Natural killer cell (primary cell): ENCODE data around the gene UGT2B17. TPM values are rescaled to one million over a fixed set of nuclear protein-coding genes. Genes with fewer than 3 reads are reported as not detected.
A peak's percentile ranks its signal among the peaks of the same experiment; 100 is the strongest.
"Not testable (repeated sequence)": the region's sequence is repeated elsewhere in the genome, so short reads cannot be mapped to it uniquely, and the experiment has no call there.

ENCODE experiments used
- ATAC-seq, 3 donors: fragments of 150-1000 bp in 2 of 3; fragments of 200-7000 bp in 1 of 3; cut with Tn5 transposase; 1 replicate in 1 of 3; 2 replicates in 2 of 3; pipeline ENCODE4 v1.10.0; 2021; ENCODE audit warnings: mild to moderate bottlenecking in 2 of 3, moderate library complexity in 2 of 3
- DNase-seq, 2 donors: peaks; one replicate each; pipeline versions ENCODE4 v3.0.0 to v3.0.0-alpha.2; 2013 to 2021; ENCODE audit warnings: mixed read lengths in 1 of 2
- H3K27ac ChIP-seq: one replicate; pipeline ENCODE4 v1.5.1; 2013; ENCODE audit warnings: mild to moderate bottlenecking, low read length
- H3K27me3 ChIP-seq: one replicate; pipeline ENCODE4 v1.6.1; 2013; ENCODE audit warnings: low read length; ENCODE audit not compliant: control insufficient read depth, insufficient read depth
- H3K36me3 ChIP-seq: one replicate; pipeline ENCODE4 v1.6.1; 2013; ENCODE audit warnings: low read length; ENCODE audit not compliant: control insufficient read depth, insufficient read depth
- H3K4me1 ChIP-seq: one replicate; pipeline ENCODE4 v1.6.1; 2013; ENCODE audit warnings: low read length; ENCODE audit not compliant: control insufficient read depth, insufficient read depth
- H3K4me3 ChIP-seq: one replicate; pipeline ENCODE4 v1.5.1; 2013; ENCODE audit warnings: low read length
- H3K9me3 ChIP-seq: one replicate; pipeline ENCODE4 v1.6.1; 2013; ENCODE audit warnings: low read length; ENCODE audit not compliant: control insufficient read depth, insufficient read depth
- H3K27ac Mint-ChIP-seq, 2 donors: one replicate each; pipeline ENCODE4 v1.8.0; 2022; ENCODE audit warnings: mild to moderate bottlenecking in 2 of 2, mixed read lengths in 2 of 2, moderate library complexity in 1 of 2
- H3K27me3 Mint-ChIP-seq, 2 donors: one replicate each; pipeline ENCODE4 v1.8.0; 2022; ENCODE audit warnings: low read depth in 2 of 2, mixed read lengths in 2 of 2
- H3K36me3 Mint-ChIP-seq: one replicate; pipeline ENCODE4 v1.8.0; 2022; ENCODE audit warnings: mixed read lengths
- H3K4me1 Mint-ChIP-seq, 2 donors: one replicate each; pipeline ENCODE4 v1.8.0; 2022; ENCODE audit warnings: mixed read lengths in 2 of 2
- H3K4me3 Mint-ChIP-seq: one replicate; pipeline ENCODE4 v1.8.0; 2022; ENCODE audit warnings: mild to moderate bottlenecking, moderate library complexity, mixed read lengths
- H3K9me3 Mint-ChIP-seq, 2 donors: one replicate each; pipeline ENCODE4 v1.8.0; 2022; ENCODE audit warnings: mixed read lengths in 2 of 2
- CTCF ChIP-seq: fragments of 200-600 bp; IDR thresholded peaks from one replicate; pipeline ENCODE4 v1.8.0; 2022; ENCODE audit warnings: antibody characterized with exemption
- WGBS: methylation state at CpG from one replicate; pipeline ENCODE4 v1.1.7; 2013; ENCODE audit warnings: missing lambda C conversion rate; ENCODE audit not compliant: insufficient coverage; 5-methylcytosine and 5-hydroxymethylcytosine counted together
- intact Hi-C: fragments of 100-400 bp; cut with micrococcal nuclease; formaldehyde crosslinking; loops from one replicate; pipeline ENCODE4 v1.14.2; 2022
- total RNA-seq, 4 donors: library from RNA; stranded (reverse); fragments of 120-200 nt in 1 of 4; gene quantifications; one replicate each; pipeline versions ENCODE4 v1.2.3 to v1.2.4, GENCODE V29; 2013 to 2022

UGT2B17 gene
- total RNA-seq, 3 donors from 2014 or later (not counting 1 experiment from before 2014, with no cell fraction given) = 0.28 TPM; not detected in 2

- H3K9me3 Mint-ChIP-seq = peaks cover 16% of the 10 kb centered on the region in 2 donors
- no peak for TF ChIP-seq CTCF
- H3K4me3 Mint-ChIP-seq = no peak overlapping the region
- H3K4me1 Mint-ChIP-seq = no peaks in the 10 kb centered on the region
- no peak overlapping the region for H3K27ac ChIP-seq
- no peaks in the 10 kb centered on the region for H3K4me1 ChIP-seq
- no peak for ATAC-seq
- no peaks in the 10 kb centered on the region for H3K36me3 ChIP-seq
- H3K9me3 ChIP-seq = no peaks in the 10 kb centered on the region
- H3K27me3 ChIP-seq = no peaks in the 10 kb centered on the region
- H3K36me3 Mint-ChIP-seq = no peaks in the 10 kb centered on the region
- no peak overlapping the region for H3K4me3 ChIP-seq
- no peak for DNase-seq
- no peak overlapping the region for H3K27ac Mint-ChIP-seq
- intact Hi-C loops = no loop called here
- WGBS = 92% methylated on average over 5 of the region's 6 CpGs
- no peaks in the 10 kb centered on the region for H3K27me3 Mint-ChIP-seq
Measured at GRCh38 chr4:68535974-68536373, 40.1 kb downstream of the UGT2B17 start.

- H3K9me3 ChIP-seq, H3K4me1 ChIP-seq, H3K9me3 Mint-ChIP-seq, H3K4me1 Mint-ChIP-seq, intact Hi-C loops, H3K36me3 Mint-ChIP-seq, H3K4me3 ChIP-seq, H3K27me3 Mint-ChIP-seq, DNase-seq, H3K27me3 ChIP-seq, H3K27ac Mint-ChIP-seq, H3K27ac ChIP-seq, ATAC-seq, H3K36me3 ChIP-seq, H3K4me3 Mint-ChIP-seq: not testable (repeated sequence)
- WGBS = 20% methylated on average over 1 of the region's 1 CpG
Measured at GRCh38 chr4:68522232-68522631, 53.9 kb downstream of the UGT2B17 start.

- Histone ChIP-seq H3K9me3 (no peaks in the 10 kb centered on the region), H3K4me3 (no peak overlapping the region), H3K4me1 (no peaks in the 10 kb centered on the region), H3K27me3 (no peaks in the 10 kb centered on the region), H3K36me3 (no peaks in the 10 kb centered on the region), H3K27ac (no peak overlapping the region)
- TF ChIP-seq CTCF = no peak
- no CpG with 5 or more reads among the region's 2 CpGs for WGBS
- Mint-ChIP-seq H3K36me3 (no peaks in the 10 kb centered on the region), H3K4me3 (no peak overlapping the region), H3K27ac (no peak overlapping the region), H3K9me3 (peaks cover 0 to 2% of the 10 kb centered on the region in 2 donors), H3K4me1 (no peaks in the 10 kb centered on the region), H3K27me3 (no peaks in the 10 kb centered on the region)
- no peak for DNase-seq
- intact Hi-C loops = no loop called here
- no peak for ATAC-seq
Measured at GRCh38 chr4:68520985-68521384, 55.1 kb downstream of the UGT2B17 start.

- H3K9me3 Mint-ChIP-seq = peaks cover 0 to 2% of the 10 kb centered on the region in 2 donors
- no peaks in the 10 kb centered on the region for H3K36me3 Mint-ChIP-seq
- no peak for TF ChIP-seq CTCF
- Histone ChIP-seq H3K4me3 (no peak overlapping the region), H3K27ac (no peak overlapping the region), H3K9me3 (no peaks in the 10 kb centered on the region), H3K4me1 (no peaks in the 10 kb centered on the region), H3K36me3 (no peaks in the 10 kb centered on the region), H3K27me3 (no peaks in the 10 kb centered on the region)
- no peak overlapping the region for H3K27ac Mint-ChIP-seq
- H3K4me3 Mint-ChIP-seq = no peak overlapping the region
- DNase-seq (no peak), ATAC-seq (no peak)
- 83% methylated on average over 1 of the region's 1 CpG for WGBS
- intact Hi-C loops = no loop called here
- no peaks in the 10 kb centered on the region for H3K4me1 Mint-ChIP-seq
- no peaks in the 10 kb centered on the region for H3K27me3 Mint-ChIP-seq
Measured at GRCh38 chr4:68518889-68519288, 57.2 kb downstream of the UGT2B17 start.

- DNase-seq, H3K4me3 ChIP-seq, H3K27me3 ChIP-seq, intact Hi-C loops, H3K27me3 Mint-ChIP-seq, H3K4me1 ChIP-seq, H3K27ac ChIP-seq, H3K36me3 ChIP-seq, ATAC-seq, H3K4me1 Mint-ChIP-seq, H3K27ac Mint-ChIP-seq, H3K9me3 Mint-ChIP-seq, H3K36me3 Mint-ChIP-seq, H3K4me3 Mint-ChIP-seq, H3K9me3 ChIP-seq: not testable (repeated sequence)
- 86% methylated on average over 1 of the region's 1 CpG for WGBS
Measured at GRCh38 chr4:68505452-68505851, 70.7 kb downstream of the UGT2B17 start.

- intact Hi-C loops, H3K36me3 ChIP-seq, H3K4me3 ChIP-seq, ATAC-seq, H3K27me3 Mint-ChIP-seq, H3K9me3 Mint-ChIP-seq, H3K4me1 ChIP-seq, H3K9me3 ChIP-seq, H3K4me1 Mint-ChIP-seq, H3K27ac Mint-ChIP-seq, H3K4me3 Mint-ChIP-seq, H3K36me3 Mint-ChIP-seq, H3K27ac ChIP-seq, H3K27me3 ChIP-seq: not testable (repeated sequence)
- peak in 1 of 2 donors; percentile 7 for DNase-seq
- WGBS = 93% methylated on average over 4 of the region's 4 CpGs
Measured at GRCh38 chr4:68504836-68505235, 71.3 kb downstream of the UGT2B17 start.
